DMS79 treated with DMSO at 0.1 percent for 48 hours (cell line): ENCODE data around the gene SERPINE2.

Source experiments
- DNase-seq: peaks from one replicate; lab custom pipeline; 2025; lab: John Stamatoyannopoulos, UW

SERPINE2 gene, protein sequence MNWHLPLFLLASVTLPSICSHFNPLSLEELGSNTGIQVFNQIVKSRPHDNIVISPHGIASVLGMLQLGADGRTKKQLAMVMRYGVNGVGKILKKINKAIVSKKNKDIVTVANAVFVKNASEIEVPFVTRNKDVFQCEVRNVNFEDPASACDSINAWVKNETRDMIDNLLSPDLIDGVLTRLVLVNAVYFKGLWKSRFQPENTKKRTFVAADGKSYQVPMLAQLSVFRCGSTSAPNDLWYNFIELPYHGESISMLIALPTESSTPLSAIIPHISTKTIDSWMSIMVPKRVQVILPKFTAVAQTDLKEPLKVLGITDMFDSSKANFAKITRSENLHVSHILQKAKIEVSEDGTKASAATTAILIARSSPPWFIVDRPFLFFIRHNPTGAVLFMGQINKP

DNA sequence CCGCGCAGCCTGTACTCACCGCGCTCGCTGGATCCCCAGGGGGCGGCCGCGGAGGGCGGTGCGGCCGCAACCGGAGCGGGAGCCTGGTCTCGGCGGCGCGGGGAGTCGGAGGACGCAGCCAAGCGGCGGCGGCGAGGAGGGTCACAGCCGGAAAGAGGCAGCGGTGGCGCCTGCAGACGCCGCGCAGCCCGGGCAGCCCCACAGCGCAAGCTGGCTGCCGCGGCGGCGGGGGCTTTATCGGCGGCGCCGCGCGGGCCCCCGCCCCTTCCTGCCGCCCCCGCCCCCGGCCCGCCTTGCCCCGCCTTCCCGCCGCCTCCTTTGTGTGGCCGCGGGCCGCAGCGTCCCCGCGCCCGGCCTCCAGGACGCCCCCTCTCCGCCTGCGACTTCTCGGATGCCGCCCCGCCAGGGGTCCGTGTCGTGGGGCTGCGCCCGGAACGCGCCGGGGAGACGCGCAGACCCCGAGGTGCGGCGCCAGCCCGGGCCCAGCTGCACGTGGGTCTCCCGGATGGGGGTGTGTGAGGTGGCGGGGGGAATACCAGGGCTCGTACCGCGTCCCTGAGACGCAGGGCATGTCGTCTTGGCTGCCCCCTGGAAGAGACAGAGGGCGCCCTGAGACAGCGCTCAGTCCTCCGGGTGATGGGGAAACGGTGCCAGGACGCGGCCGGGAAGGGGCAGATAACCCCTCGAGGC, at the start of gene SERPINE2:
Gene SERPINE2, minus strand, starts transcription at position 207 of the 690 bp plus-strand sequence. CDS start 37,386 bp downstream, outside the sequence.
- DNase-seq = no peak

DNA sequence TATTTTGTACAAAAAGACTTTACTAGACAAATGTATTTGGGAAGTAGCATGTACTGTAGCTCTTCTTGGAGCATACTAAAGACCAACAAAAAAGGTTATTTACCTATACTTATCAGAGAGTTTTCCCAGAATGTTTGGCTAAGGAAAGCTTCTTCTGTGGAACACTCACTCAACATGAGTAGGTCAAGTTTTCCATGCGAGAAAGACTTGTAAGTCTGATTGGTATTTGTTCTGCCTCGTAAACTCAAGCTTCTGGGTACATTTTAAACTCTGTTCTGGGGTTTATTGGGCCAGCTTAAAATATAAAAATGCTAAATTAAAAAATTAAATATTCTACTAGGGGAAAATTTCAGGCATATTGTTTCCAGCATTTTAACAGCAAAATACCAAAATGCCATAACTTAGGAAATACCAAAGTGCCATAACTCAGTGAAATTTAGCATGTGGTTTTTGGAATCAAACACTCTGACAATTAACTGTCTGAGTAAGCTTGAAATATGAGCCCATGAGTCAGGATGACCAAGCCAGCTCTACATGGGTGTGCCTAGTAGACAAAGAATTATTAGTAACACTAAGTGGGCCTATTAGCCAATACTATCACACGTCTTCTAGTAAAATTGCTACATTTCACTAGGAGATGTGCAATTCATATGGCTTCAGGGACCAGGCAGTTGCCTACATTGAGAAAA, 47.3 kb upstream of the SERPINE2 start:
- DNase-seq = no peak

DNA sequence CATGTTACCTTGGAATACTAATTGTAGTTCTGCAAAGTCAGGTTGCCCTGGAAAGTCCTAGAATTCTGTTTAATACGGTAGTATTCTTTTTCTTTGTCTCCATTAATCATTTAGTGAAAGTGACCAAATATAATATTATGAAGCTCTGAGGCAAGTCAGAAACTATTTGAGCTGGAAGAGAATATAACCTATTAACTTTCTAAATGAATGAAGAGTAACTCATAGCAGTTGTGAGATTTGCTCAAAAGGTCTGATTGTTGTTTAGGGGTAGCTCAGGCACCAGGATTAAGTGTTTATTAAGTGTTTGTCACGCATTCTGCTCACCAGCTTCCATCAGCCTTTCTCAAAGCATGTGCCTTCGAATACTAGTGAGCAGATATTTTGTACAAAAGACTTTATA, 46.7 kb upstream of the SERPINE2 start:
- DNase-seq = no peak

DNA sequence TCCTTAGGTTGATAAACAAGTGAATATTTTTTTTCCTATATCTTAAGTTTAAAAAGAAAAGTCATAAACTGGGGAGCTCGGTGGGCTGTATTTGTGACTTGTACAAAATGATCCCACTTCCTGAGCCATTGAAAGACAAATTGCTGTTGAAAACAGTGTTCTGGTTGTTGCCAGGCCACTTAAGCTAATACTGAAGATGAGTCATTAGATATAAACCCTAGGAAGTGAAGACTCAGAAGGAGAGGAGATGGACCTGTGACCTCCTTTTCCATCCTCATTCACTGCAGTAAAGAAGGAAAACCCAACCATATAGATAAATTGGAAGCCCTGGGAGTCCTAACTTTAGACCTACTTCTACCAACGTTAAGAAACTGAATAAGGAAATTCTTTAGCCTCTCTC, 46.2 kb upstream of the SERPINE2 start:
- no peak for DNase-seq

DNA sequence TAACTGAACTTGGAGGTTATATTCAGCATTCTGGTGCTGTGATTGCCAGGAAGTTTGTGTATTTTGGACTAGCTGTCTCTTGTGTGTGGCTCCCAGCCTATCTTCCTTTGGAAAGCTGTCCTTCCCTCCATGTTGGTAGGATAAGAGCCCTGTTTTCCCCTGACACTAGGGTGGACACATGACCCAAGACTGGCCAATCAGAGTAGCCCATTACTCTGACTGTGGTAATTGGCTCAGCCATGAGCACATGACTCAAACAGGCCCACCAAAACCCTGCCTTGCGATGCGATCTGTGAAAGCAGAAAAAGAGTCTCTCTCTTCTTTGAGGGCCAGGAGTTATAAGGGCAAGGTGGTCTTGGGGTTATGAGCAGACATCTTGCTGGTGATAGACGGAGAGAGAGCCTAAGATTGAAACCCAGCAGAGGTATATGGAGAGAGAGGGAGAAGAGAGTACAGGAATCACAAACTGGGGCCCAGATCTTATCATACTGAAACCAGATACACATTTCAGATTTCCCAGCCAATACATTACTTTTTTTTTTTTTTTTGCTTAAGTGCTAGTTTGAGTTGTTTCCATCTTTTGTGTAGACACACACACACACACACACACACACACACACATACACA, 45.3 kb upstream of the SERPINE2 start:
- DNase-seq = no peak

DNA sequence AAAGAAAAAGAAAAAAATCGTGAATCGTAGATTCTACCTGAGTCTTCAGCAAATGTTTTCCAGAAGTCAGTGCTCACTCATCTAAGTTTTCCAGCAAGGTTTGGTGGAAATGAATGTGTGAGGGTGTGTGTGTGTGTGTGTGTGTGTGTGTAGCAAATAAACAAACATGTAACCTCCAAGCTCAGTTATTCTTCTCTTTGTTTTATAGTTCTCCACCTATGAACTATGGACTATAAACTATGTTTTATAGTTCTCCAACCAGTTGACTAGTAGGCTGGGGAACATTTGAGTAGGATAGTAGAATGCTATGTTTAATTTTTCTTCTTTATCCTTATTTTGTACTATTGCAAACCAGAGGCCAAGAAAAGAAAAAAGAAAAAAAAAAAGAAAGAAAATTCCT, 44.6 kb upstream of the SERPINE2 start:
- DNase-seq = no peak

DNA sequence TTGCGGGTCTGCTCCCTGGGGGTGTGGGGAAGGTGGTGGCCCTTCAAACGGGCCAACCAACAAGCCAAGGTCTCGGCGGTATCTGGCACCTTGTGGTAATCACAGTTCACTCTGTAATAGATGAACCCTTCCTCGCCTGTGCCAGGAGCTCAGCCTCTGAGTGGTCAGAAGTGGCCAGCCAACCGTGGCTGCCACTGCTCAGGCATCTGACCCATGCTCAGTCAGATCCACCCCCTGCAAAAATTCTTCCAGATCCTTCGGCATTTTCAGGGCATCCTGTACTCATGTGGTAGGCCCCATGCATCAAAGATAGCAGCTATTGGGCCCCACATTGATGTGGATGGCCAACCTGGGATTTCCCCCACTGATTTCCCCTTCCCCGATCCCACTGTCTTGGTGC, 39.6 kb upstream of the SERPINE2 start:
- no peak for DNase-seq

DNA sequence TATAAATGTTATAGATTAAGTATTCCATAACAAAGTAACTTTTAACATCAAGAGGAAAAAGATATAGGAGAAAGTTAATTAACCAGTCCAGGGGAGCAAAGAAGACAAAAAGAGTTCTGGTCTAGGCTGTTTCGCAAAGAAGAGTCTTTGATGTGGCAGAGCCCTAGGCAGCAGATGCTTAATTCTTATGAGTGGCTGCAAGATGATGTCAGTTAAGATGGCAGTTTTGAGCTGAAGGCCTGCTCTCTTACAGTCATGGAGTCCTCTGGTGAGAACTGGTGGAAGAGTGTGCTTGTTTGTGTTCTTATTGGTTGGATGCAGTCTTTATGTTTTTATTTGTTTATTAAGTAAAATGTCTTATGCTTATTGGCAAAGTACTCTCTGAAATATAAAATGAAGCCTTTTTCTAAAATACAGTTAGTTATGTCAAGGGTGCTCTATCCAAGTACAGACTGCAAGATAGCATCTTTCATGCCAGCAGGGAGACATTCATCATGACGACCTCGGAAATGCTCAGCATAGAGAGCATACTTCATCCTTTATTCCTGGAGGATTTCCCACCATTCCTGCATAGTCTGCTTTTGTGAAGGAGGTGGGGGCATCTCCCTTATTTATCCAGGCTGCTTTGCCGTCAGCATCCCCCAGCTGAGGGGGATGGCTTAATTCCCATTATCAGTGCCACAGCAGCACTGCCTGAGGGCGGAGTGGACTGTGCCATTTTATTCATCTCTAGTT, 38.9 kb upstream of the SERPINE2 start:
- no peak for DNase-seq

DNA sequence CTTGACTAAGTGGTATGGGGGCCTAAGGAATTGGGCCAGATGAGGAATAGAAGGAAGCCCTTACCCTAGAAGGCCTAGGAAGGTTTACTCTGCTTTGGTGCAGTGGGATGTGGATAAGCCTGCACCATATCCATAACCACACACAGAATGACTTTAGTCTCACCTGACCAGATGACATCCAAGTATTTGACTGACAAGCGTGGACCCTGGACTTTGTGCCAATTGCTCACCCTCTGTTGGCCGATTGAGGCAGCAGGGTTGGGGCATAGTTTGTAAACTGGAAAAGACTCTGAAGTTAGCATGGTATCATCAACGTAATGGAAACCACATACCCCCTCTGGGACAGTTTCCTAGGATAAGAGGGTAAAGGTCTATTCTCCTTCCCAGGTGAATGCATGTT, 36.5 kb upstream of the SERPINE2 start:
- no peak for DNase-seq

DNA sequence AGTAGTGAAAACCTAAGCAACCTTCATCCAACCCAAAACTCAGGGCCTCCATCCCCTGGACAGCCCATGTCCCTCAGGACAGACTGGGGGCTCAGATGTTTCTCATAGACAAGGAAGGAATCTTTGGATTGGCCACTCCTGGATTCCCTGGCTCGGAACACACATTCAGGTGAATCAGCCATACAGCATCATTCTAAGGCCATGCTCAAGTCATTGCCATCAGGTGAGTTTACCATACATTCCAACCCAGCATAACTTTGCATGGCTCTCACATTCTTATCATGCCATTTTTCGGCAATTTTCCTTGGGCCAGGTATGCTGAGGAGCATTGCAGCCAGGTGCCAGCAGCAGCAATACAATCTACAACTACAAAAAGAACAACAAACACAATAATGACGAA, 34.6 kb upstream of the SERPINE2 start:
- DNase-seq = no peak

DNA sequence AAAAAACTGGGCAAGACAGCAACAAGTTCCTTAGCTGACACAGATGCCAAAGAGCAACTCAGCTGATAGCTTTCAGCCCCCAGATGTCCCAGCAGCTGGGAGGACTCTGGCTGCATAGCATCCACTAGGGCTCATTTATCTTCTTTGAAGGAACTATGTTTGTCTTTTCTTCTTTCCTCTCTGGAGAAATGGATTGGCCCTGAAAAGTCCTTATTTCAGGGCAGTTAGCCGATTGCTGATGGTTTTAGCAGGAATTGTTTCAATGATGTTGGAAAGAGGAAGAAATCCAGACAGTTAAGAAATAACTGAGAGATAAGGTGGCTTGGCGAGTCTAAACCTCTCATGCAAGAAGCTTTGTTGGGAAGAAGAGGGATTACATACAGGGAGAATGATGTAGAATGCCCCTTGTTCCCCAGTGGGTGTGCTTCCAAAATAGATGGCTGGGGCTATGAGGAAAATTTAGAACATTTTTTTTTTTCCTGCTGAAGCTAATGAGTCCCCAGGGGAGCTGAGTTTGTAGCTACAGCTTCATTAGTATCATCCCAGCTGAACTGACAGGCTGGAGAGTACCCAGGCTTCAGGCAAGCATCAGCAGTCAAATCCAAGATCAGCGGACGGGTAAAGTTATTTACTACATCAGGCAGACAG, 33.6 kb upstream of the SERPINE2 start:
- no peak for DNase-seq

DNA sequence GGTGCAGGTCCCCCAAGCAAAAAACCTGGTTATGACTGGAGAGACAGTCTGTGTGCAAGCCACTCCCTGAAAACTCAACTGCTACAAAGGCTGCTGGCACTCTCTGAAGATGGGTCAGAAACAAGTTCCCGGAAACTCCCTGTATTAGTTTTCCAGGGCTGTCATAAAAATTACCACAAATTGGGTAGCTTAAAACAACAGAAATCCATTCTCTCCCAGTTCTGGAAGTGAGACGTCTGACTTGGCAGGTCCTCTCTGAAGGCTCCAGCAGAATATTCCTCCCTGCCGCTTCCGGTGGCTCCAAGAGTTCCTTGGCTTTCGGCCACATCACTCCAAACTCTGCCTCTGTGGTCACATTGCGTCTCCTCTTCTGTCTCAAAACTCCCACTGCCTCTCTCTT, 30.1 kb upstream of the SERPINE2 start:
- DNase-seq = no peak

DNA sequence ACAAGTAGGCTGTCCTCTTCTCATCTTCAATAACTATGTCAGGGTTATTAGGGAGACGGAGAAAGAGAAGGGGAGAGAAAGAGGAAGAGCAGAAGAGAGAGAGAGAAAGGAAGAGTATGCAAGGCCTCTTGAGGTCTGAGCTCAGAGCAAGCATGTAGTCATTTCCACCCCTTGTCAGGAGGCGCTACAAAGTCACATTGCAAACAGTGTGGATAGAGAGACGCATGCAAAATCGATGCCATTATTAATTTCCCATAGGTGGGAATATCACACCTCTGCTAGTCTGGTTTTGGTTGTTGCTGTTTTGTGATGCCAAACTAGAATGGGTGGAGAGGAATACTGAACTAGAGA, 24.2 kb upstream of the SERPINE2 start:
- DNase-seq = no peak

DNA sequence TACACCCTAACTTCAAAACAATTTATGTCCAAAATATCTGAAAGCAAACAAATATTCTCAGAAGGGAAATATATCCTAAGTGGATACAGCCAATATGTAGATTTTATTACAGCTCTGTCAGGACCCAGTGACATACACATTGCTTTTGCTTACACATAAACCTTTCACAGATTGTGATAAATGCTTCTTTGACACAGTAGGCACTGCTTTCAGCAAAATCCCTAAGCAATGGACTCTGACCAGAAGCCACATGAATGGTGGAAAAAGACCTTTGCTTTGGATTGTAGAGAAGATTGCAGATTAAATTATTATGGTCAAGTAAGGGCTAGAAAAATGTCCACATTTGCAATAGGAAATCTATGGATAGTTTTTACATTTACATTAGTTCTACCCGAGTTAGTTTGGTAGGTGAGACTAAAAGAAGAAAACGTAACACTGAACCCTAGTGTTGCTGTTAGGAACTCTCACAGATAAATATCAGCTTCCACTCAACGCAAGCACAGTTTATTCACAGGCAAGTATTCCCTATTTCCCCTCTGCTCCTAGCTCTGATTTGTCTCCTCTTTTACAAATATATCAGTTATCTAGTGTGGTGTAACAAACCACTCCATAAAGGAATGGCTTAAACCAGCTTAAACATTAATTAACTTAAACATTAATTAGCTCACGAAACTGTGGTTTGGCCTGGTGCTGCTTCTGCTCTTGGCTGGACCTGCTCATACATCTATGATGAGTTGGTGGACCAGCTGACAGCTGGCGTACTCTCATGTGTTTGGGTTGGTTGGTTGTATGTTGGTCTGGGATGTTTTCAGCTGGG, 23.6 kb upstream of the SERPINE2 start:
- no peak for DNase-seq

DNA sequence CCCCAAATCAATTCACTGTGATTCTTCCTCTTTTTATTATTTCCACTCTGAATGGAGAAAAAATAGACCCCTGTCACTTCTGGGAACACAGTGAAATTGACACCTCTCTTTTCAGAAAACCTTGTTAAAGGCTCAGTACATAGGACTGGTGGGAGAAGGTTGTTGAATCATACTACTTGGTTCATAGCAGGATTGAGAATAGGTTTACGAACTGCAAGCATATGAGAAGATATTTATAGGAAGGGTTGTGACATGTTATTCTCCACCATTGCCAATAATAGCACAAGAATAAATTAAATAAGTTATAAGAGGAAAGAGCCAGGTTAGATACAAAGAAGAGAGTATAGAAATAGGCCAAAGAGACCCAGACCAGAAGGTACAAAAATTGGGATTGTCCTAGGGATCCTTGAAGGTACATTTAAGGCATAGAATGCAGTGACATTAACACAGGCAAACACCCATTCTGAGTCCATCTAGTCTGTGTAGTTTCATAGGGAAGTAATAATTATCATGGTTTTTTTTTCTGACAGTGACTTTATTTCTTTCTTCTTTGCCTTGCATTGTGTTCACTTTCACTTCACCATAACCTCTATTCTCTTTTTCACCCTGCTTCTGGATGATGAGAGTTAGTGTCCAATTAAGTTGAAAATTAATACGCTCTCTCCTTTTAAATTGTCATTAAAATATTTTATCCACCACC, 21.8 kb upstream of the SERPINE2 start:
- no peak for DNase-seq

DNA sequence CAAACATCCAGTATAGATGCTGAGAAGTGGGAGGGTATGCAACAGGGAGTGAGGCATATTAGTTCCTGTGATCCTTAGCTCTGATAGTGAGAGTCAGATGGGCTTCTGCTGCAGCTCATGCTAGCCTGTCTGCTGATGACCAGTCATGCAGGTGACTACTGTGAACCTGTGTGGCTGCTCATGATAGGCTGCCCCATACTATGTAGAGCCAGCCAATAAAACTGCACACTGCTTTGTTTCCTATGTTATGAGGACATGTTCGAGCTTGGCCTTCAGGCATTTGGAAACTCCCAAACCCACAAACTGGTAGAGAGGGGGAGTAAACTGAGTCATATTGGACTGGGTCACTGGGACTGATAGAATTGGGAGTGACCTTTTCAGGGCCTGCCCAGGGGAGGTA, 20.1 kb upstream of the SERPINE2 start:
- no peak for DNase-seq

DNA sequence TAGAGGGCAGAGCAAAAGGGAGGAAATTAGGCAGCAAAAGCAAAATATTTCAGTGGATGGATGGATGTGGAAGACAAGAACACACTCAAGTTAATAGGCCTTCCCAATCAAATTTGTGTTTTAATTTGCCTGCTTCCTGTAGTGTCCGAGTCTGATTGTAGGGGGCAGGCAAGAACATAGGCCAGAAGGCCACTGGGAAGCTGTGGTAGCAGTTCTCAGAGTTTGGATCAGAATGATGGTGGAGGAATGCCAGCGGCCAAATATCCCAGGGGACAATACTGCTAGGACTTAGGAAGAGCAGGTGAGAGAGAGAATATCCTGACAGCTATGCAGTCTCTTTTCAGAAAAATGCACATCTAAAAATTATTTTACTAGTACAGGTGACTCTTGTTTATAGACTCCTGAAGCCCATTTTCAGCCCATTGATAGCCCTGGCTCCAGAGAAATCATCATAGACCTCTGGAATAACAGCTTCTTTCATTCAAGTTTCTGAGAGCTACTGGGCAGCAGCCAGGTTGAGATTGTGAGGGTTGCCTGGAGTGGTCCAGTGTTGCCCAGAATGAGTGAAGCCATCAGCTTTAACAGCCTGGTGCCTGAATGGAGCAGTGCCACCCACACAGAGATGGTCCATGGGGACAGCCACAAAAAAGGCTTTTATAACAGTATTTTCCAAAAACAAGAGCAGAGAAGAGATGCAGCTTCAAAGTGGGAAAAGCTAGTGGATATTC, 19.1 kb upstream of the SERPINE2 start:
- no peak for DNase-seq

DNA sequence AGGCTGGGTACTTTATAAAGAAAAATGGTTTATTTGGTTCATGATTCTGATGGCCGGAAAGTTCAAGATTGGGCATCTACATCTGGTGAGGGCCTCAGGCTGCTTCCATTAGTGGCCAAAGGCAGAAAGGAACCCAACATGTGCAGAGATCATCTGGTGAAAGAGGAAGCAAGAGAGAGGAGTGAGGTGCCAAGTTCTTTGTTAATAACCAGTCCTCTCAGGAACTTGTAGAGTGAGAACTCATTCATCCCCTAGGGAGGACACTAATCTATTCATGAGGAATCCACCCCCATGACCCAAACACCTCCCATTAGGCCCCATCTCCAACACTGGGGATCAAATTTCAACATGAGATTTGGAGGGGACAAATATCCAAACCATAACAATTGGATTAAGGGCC, 17.8 kb upstream of the SERPINE2 start:
- DNase-seq = no peak

DNA sequence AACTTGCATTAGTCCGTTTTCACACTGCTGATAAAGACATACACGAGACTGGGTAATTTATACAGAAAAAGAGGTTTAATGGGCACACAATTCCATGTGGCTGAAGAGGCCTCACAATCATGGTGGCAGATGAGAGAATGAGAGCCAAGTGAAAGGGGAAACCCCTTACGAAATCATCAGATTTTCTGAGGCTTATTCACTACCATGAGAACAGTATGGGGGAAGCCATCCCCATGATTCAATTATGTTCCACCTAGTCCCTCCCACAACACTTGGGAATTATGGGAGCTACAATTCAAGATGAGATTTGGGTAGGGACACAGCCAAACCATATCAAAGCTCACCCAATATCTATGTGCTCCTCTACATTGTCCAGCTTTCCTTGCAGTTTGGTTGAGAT, 16.0 kb upstream of the SERPINE2 start:
- DNase-seq = no peak
